Thyroid gland (tissue), 4 donors: ENCODE measurements around the gene GCC1.

Experiments
- POLR2A ChIP-seq, 2 donors: fragments of 450-650 bp; IDR thresholded peaks; one replicate each; pipeline ENCODE4 v1.6.1; 2017; ENCODE audit warnings: antibody characterized with exemption in 2 of 2, mild to moderate bottlenecking in 2 of 2, moderate library complexity in 1 of 2
- TF ChIP-seq, protein P1 (sequence below), 6 experiments: fragments of 200-600 bp in 3 of 6; fragments of 450-650 bp in 3 of 6; sonication (generic) in 3 of 6; IDR thresholded peaks; one replicate each; pipeline ENCODE4 v1.5.1; 2016 to 2019; ENCODE audit warnings: antibody characterized with exemption in 6 of 6, mild to moderate bottlenecking in 2 of 6, inconsistent platforms in 1 of 6, moderate library complexity in 1 of 6

GRCh38 chr7:127620406-127621233 is 35.2 kb upstream of the GCC1 start:
- TF ChIP-seq, protein P1, sequence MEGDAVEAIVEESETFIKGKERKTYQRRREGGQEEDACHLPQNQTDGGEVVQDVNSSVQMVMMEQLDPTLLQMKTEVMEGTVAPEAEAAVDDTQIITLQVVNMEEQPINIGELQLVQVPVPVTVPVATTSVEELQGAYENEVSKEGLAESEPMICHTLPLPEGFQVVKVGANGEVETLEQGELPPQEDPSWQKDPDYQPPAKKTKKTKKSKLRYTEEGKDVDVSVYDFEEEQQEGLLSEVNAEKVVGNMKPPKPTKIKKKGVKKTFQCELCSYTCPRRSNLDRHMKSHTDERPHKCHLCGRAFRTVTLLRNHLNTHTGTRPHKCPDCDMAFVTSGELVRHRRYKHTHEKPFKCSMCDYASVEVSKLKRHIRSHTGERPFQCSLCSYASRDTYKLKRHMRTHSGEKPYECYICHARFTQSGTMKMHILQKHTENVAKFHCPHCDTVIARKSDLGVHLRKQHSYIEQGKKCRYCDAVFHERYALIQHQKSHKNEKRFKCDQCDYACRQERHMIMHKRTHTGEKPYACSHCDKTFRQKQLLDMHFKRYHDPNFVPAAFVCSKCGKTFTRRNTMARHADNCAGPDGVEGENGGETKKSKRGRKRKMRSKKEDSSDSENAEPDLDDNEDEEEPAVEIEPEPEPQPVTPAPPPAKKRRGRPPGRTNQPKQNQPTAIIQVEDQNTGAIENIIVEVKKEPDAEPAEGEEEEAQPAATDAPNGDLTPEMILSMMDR (IDR thresholded peaks at IDR 0.05), result no peak
- TF ChIP-seq POLR2A (IDR thresholded peaks at IDR 0.05), result no peak
